NCI-H2107 (cell line): ENCODE measurements around the gene ATP4B.

Experiments used
- DNase-seq: peaks from one replicate; lab custom pipeline; 2025; lab: John Stamatoyannopoulos, UW

The ATP4B gene

GRCh38 chr13:113657851-113658741 is at the start of gene ATP4B:
TSS of gene ATP4B (minus strand) at chr13:113658198. CDS start at chr13:113658144, 54 bp downstream.
- DNase-seq = no peak

GRCh38 chr13:113672002-113672651 is 14.1 kb upstream of the ATP4B start:
- no peak for DNase-seq

DNA sequence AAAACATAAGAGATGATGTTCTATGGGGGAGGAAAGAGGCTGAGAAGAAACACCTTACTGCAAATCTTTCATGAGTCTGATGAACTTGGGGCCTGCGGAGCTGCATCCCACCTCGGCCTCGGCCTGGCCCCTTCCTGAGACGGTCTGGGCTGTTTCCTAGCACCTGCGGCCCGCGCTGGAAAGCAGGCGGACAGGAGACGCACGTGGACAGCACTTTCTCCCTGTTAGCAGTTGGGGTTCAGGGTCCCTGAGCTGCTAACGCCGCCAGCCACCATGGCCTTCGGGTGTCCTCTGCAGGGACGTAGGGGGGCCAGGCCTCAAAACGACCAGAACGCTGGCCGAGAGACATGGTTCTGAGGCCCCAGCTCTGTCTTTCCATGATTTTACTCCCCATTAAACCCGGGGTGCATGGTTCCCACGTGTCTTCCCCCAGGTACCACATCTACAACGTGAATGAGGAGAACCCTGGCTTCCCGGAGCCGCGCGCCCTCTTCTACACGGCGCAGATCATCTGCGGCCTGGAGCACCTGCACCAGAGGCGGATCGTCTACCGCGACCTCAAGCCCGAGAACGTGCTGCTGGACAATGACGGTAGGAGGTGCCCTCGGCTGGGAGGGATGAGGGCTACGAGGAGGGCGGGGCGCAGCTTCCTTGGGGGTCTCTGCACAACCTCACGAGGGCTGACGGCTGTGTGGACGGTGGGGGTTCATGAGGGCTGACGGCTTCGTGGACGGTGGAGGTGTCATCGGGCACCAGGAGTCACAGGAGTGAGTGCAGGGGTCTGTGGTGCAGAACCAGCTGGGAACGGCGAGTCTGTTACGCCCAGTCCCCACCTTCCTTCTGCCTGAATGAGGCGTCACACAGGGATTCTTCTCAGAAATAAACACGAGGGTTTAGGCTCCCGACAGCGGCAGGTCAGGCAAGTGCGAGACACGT is 13.3 kb upstream of the ATP4B start:
- no peak for DNase-seq

DNA sequence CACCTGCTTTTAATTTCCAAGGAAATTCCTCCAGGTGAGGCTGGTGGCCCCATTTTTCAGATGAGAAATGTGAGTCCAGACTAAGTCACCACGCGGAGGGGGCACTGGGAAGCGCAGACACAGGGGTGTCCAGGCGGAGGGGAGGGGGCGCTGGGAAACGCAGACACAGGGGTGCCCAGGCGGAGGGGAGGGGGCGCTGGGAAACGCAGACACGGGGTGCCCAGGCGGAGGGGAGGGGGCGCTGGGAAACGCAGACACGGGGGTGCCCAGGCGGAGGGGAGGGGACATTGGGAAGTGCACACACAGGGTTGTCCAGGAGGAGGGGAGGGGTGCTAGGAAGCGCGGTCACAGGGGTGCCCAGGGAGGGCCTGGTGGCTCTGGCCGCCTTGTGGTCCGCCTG is 12.5 kb upstream of the ATP4B start:
- DNase-seq = no peak

DNA sequence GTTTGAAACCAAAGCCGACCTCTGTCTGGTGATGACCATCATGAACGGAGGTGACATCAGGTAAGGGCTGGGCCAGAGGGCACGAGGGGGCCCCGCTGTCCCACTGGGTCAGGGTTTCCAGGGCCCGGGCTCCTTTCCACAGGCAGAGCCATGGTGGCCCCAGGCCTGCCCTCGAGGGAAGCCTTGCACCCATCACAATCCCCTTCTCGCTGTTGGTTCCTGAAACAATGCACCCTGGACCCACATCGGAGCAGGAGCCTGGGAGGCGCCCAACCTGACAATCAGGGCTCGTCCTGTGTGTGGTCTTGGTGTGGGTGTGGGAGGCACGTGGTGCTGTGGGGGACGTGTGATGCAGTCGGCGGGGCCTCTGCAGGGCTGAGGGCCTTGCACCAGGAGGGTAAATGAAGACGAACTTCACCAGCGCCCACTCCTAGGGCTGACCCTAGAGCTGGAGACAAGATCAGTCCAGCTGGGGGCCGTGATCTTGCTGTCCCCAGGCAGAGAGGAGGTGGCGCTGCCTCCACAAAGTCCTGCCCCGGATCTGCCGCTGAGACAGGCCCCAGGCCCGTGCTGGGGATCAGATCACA is 11.8 kb upstream of the ATP4B start:
- DNase-seq = no peak

GRCh38 chr13:113669231-113669754 is 11.3 kb upstream of the ATP4B start:
- DNase-seq = no peak

DNA sequence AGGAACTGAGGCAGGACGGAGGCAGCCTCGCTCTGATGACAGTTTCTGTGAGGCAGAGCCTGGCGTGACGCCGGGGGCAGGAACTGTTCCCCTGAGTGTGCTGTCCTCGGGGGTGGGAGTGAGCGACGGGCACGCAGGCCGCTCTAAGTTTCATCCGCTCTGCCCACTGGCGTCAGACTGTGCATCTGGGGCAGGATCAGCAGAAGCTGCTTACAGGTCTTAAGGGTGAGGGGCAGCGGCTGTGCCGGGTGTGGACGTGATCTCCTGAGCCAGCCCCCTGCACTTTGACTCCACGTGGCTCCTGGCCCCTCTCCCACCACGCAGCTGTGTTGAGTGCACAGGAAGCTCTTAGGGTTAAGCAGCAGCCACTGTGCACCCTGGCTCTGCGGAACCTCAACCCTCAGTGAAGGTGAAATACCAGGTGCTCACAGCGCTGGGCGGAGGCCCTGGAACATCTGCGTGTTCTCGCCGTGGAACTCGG is 10.5 kb upstream of the ATP4B start:
- DNase-seq = no peak

DNA sequence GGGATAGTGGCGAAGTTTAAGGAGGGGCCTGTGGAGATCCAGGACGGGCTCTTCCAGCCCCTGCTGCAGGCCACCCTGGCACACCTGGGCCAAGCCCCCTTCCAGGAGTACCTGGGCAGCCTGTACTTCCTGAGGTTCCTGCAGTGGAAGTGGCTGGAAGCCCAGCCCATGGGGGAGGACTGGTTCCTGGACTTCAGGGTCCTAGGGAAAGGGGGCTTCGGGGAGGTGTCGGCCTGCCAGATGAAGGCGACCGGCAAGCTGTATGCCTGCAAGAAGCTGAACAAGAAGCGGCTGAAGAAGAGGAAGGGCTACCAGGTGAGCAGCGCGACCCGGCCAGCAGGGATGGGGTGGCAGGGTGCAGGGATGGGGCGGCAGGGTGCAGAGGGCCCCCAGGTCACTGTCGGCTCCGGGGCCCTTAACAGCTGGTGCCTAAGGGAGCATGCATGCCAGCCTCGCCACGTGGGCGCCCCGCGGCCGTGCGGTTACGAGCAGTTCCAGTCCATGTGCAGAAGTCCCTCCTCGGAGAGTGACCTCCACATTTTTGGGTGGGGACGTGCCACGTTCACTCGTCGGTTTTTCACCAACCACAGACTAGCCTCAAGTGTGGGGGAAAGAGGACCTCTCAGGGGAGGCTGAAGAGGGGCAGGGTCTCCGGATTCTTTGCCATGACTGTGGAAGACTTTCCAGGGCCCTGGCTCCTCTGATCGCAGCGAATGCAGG is 9.9 kb upstream of the ATP4B start:
- DNase-seq = no peak

GRCh38 chr13:113666951-113667701 is 9.1 kb upstream of the ATP4B start, which contains the start of gene GRK1:
TSS of gene GRK1 (plus strand) at chr13:113667219. CDS start at chr13:113667387, 168 bp downstream.
- DNase-seq = no peak

DNA sequence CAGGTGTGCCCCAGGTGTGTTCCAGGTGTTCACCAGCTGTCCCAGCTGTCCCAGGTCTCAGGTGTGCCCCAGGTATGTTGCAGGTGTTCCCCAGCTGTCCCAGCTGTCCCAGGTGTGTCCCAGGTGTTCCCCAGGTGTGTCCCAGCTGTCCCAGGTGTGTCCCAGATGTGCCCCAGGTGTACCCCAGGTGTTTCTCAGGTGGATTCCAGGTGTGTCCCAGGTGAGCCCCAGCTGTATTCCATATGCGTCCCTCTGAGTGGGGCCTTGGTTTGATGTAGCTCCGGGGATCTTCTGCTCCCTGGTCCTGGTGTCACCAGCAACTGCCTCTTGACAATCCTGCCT is 8.3 kb upstream of the ATP4B start:
- no peak for DNase-seq

DNA sequence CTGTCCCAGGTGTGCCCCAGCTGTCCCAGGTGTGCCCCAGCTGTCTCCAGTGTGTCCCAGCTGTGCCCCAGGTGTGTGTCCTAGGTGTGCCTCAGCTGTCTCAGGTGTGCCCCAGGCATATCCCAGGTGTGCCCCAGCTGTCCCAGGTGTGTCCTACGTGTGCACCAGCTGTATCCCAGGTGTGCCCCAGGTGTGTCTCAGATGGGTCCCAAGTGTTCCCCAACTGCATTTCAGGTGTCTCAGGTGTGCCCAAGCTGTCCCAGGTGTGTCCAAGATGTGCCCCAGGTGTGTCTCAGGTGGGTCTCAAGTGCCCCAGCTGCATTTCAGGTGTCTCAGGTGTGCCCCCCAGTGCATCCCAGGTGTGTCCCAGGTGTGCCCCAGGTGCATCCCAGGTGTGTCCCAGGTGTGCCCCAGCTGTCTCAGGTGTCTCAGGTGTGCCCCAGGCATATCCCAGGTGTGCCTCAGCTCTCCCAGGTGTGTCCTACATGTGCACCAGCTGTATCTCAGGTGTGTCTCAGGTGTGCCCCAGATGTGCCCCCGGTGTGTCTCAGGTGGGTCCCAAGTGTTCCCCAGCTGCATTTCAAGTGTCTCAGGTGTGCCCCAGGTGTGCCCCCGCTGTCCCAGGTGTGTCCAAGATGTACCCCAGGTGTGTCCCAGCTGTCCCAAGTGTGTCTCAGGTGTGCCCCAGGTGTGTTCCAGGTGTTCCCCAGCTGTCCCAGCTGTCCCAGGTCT is 7.8 kb upstream of the ATP4B start:
- no peak for DNase-seq

GRCh38 chr13:113664751-113665596 is 7.0 kb upstream of the ATP4B start:
- no peak for DNase-seq

GRCh38 chr13:113663934-113664333 is 5.9 kb upstream of the ATP4B start:
- no peak for DNase-seq

DNA sequence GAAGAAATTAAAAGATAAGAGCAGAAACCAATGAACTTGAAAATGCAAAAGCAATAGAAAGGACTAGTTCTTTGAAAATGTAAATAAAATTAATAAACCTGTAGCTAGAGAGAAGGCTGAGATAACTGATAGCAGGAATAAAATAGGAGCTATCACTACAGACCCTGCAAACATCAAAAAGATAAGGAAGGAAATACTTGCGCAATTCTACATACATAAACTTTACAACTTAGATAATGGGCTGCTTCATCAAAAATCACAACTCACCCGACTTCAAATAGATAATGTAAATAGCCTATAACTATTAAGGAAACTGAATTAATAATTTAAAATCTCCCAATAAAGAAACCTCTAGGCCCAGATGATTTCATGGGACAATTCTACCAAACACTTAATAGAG is 3.5 kb upstream of the ATP4B start:
- DNase-seq = no peak

DNA sequence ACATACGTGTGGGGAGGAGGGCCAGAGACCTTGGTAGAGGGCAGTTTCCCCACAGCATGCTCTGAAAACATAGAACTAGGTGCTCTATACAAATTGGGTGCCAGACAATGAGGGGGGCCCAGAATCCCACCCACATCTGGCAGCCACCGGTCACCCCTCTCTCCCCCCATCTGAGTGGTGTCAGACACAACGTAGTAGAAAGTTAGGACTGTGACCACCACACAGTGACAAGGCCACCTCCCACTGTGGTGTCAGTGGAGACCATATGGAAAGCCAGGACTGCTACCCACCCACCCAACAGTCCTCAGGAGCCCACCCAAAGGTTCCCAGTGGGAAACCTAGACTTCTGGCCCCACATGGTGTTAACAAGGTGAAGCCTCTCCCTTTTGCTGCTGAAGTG is 2.1 kb upstream of the ATP4B start:
- DNase-seq = no peak

DNA sequence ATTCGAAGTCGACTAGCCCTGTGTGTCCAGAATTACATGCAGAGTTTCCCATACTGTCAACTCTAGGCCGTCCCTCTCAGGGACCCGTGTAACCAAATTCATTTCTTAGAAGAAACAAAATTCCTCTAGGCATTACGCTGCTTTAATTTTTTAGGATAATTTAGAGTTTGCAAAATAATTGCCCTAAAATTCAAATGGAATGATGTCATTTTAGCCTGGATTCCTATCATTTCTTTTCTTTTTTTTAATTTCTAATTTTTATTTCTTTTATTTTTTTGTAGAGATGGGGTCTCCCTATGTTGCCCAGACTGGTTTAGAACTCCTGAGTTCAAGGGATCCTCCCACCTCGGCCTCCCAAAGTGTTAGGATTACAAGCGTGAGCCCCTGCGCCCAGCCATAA is 1.3 kb upstream of the ATP4B start:
- DNase-seq = no peak

DNA sequence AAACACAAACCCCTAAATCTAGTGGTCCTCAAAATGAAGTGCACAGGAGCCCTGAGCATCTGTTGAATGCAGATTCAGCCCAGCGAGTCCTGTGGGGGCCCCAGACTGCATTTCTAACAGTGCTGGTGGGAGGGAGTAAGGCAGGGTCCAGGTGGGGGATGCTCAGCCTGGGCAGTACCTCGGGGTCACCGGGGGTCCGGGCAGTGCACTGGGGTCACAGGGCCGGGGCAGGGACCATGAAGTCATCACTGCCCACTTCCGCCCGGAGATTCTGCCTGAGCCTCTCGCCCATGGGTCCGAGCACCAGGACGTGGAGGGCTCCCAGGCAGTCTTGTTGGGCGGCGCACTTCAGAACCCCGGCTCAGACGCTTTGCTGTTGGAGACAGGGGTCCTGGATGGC is 838 bp upstream of the ATP4B start:
- no peak for DNase-seq

- no peak for DNase-seq
Observed at GRCh38 chr13:113656831-113657671, 947 bp downstream of the ATP4B start.
